ENCODE results near the gene NKD1.

DNA sequence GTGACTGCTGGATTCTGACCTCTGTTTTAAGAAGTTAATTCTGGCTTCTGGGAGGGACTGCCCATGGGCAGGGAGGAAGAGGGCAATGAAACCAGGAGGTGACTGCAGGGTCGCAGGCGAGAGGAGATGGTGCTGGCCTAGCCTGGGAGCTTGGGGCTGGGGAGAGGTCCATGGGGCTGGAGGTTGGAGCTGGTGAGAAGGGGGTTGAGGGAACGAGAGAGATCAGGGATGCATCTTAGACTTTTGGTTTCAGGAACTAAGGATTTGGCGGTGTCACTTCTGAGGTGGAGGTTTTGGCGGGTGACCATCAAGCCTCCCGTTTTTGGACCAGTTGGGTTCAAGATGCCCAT, 64.6 kb downstream of the NKD1 start:
- no peak for TF ChIP-seq POLR2A (IDR thresholded peaks at IDR 0.05; ENCODE audit: control extremely low read depth in 1 of 2, low read depth in 2 of 2, low read length in 2 of 2)
- TF ChIP-seq TAF1 (IDR thresholded peaks at IDR 0.05; ENCODE audit: low read depth, low read length): no peak

Measured in H1 (cell line).